Measurements from ENCODE around the gene FRRS1L.

FRRS1L gene

GRCh38 chr9:109120204-109120789, 46.8 kb downstream of the FRRS1L start:
- DNase-seq (ENCODE audit: low read depth) = no peak
- H3K4me3 ChIP-seq (ENCODE audit: control insufficient read depth, low read depth, low read length) = no peak overlapping the region
- TF ChIP-seq CTCF (IDR thresholded peaks at IDR 0.05; ENCODE audit: control insufficient read depth, insufficient read depth, low read depth, low read length, missing control alignments) = no peak

- peak within 1 kb of the TSS; percentile 91 for H3K4me3 ChIP-seq (ENCODE audit: control insufficient read depth, low read depth, low read length)
- DNase-seq (ENCODE audit: low read depth) = peak; percentile 99
- TF ChIP-seq CTCF (IDR thresholded peaks at IDR 0.05; ENCODE audit: control insufficient read depth, insufficient read depth, low read depth, low read length, missing control alignments) = no peak
These were observed 47.4 kb downstream of the FRRS1L start, which contains the start of gene TMEM245 for GRCh38 chr9:109119439-109120203. TMEM245 (minus strand) TSS chr9:109119947; CDS start chr9:109119913, 34 bp downstream.

GRCh38 chr9:109118808-109119438, 48.1 kb downstream of the FRRS1L start:
- TF ChIP-seq CTCF (IDR thresholded peaks at IDR 0.05; ENCODE audit: control insufficient read depth, insufficient read depth, low read depth, low read length, missing control alignments) = no peak
- H3K4me3 ChIP-seq (ENCODE audit: control insufficient read depth, low read depth, low read length) = peak overlapping the region; percentile 91
- DNase-seq (ENCODE audit: low read depth) = no peak

GRCh38 chr9:109117856-109118807, 48.9 kb downstream of the FRRS1L start:
- peak overlapping the region; percentile 91 for H3K4me3 ChIP-seq (ENCODE audit: control insufficient read depth, low read depth, low read length)
- TF ChIP-seq CTCF (IDR thresholded peaks at IDR 0.05; ENCODE audit: control insufficient read depth, insufficient read depth, low read depth, low read length, missing control alignments) = no peak
- DNase-seq (ENCODE audit: low read depth) = peak; percentile 56

GRCh38 chr9:109115931-109116526, 51.0 kb downstream of the FRRS1L start:
- H3K4me3 ChIP-seq (ENCODE audit: control insufficient read depth, low read depth, low read length) = no peak overlapping the region
- TF ChIP-seq CTCF (IDR thresholded peaks at IDR 0.05; ENCODE audit: control insufficient read depth, insufficient read depth, low read depth, low read length, missing control alignments) = no peak
- DNase-seq (ENCODE audit: low read depth) = no peak
